GM21381 (cell line): ENCODE results near the gene MAGI1.

Experiments
- ATAC-seq: cut with Tn5 transposase; IDR thresholded peaks from one replicate; pipeline ENCODE4 v1.9.1; 2021; ENCODE audit warnings: mild to moderate bottlenecking, moderate library complexity; ENCODE audit not compliant: unreplicated experiment

MAGI1 gene

GRCh38 chr3:65352951-65353350 is 685.8 kb downstream of the MAGI1 start:
- ATAC-seq, result no peak

- no peak for ATAC-seq
Observed at GRCh38 chr3:65351753-65352152, 687.0 kb downstream of the MAGI1 start.

- ATAC-seq, result no peak
Observed at GRCh38 chr3:65350801-65351476, 687.8 kb downstream of the MAGI1 start.

GRCh38 chr3:65348398-65348995 is 690.2 kb downstream of the MAGI1 start:
- no peak for ATAC-seq

- ATAC-seq, result no peak
Observed at GRCh38 chr3:65347166-65347565, 691.6 kb downstream of the MAGI1 start.

GRCh38 chr3:65344846-65345245 is 693.9 kb downstream of the MAGI1 start:
- no peak for ATAC-seq

GRCh38 chr3:65344444-65344843 is 694.3 kb downstream of the MAGI1 start:
- no peak for ATAC-seq

- ATAC-seq, result no peak
Observed at GRCh38 chr3:65343736-65344135, 695.0 kb downstream of the MAGI1 start.

- ATAC-seq, result no peak
Observed at GRCh38 chr3:65343026-65343425, 695.7 kb downstream of the MAGI1 start.

- no peak for ATAC-seq
Observed at GRCh38 chr3:65342084-65342683, 696.5 kb downstream of the MAGI1 start.

GRCh38 chr3:65339192-65339740 is 699.5 kb downstream of the MAGI1 start:
- ATAC-seq, result no peak

GRCh38 chr3:65338571-65338970 is 700.1 kb downstream of the MAGI1 start:
- no peak for ATAC-seq

GRCh38 chr3:65335587-65335986 is 703.1 kb downstream of the MAGI1 start:
- ATAC-seq, result no peak

- no peak for ATAC-seq
Observed at GRCh38 chr3:65334045-65334665, 704.6 kb downstream of the MAGI1 start.

GRCh38 chr3:65331730-65332129 is 707.0 kb downstream of the MAGI1 start:
- ATAC-seq, result no peak

- ATAC-seq, result no peak
Observed at GRCh38 chr3:65330072-65330471, 708.6 kb downstream of the MAGI1 start.

GRCh38 chr3:65328148-65328547 is 710.6 kb downstream of the MAGI1 start:
- no peak for ATAC-seq

GRCh38 chr3:65326574-65326973 is 712.1 kb downstream of the MAGI1 start:
- ATAC-seq, result no peak

GRCh38 chr3:65322910-65323309 is 715.8 kb downstream of the MAGI1 start:
- no peak for ATAC-seq

- no peak for ATAC-seq
Observed at GRCh38 chr3:65318231-65318630, 720.5 kb downstream of the MAGI1 start.

GRCh38 chr3:65314916-65315315 is 723.8 kb downstream of the MAGI1 start:
- ATAC-seq, result no peak

- no peak for ATAC-seq
Observed at GRCh38 chr3:65314269-65314668, 724.4 kb downstream of the MAGI1 start.
